Measurements from ENCODE around the gene CTLA4.

Gene CTLA4

GRCh38 chr2:203842373-203842772, 25.2 kb upstream of the CTLA4 start:
- Histone ChIP-seq H3K27me3 (ENCODE audit: insufficient read depth, insufficient read length) (no peaks in the 10 kb centered on the region), H3K9me3 (ENCODE audit: insufficient read depth, low read length) (no peaks in the 10 kb centered on the region), H3K9ac (ENCODE audit: insufficient read length, low read depth) (no peak overlapping the region), H3K36me3 (ENCODE audit: insufficient read depth, insufficient read length, low read length) (no peaks in the 10 kb centered on the region), H3K4me1 (ENCODE audit: insufficient read depth, insufficient read length) (no peaks in the 10 kb centered on the region), H3K4me3 (ENCODE audit: insufficient read length, low read depth) (no peak overlapping the region)
- TF ChIP-seq ZNF274 (IDR thresholded peaks at IDR 0.05; ENCODE audit: low read depth, low read length) (no peak), SUZ12 (IDR thresholded peaks at IDR 0.05; ENCODE audit: extremely low read depth, insufficient read depth, insufficient read length) (no peak), YY1 (IDR thresholded peaks at IDR 0.05; ENCODE audit: insufficient read depth, insufficient read length) (no peak)
- DNase-seq (ENCODE audit: low read depth, low spot score), result no peak

- Histone ChIP-seq H3K27me3 (ENCODE audit: insufficient read depth, insufficient read length) (no peaks in the 10 kb centered on the region), H3K9me3 (ENCODE audit: insufficient read depth, low read length) (no peaks in the 10 kb centered on the region), H3K4me1 (ENCODE audit: insufficient read depth, insufficient read length) (no peaks in the 10 kb centered on the region), H3K9ac (ENCODE audit: insufficient read length, low read depth) (no peak overlapping the region), H3K36me3 (ENCODE audit: insufficient read depth, insufficient read length, low read length) (no peaks in the 10 kb centered on the region), H3K4me3 (ENCODE audit: insufficient read length, low read depth) (no peak overlapping the region)
- TF ChIP-seq SUZ12 (IDR thresholded peaks at IDR 0.05; ENCODE audit: extremely low read depth, insufficient read depth, insufficient read length), result no peak
- TF ChIP-seq ZNF274 (IDR thresholded peaks at IDR 0.05; ENCODE audit: low read depth, low read length), result no peak
- TF ChIP-seq YY1 (IDR thresholded peaks at IDR 0.05; ENCODE audit: insufficient read depth, insufficient read length), result no peak
- DNase-seq (ENCODE audit: low read depth, low spot score), result no peak
Measured at GRCh38 chr2:203846490-203847105, 21.0 kb upstream of the CTLA4 start.

- no peak for DNase-seq (ENCODE audit: low read depth, low spot score)
- Histone ChIP-seq H3K36me3 (ENCODE audit: insufficient read depth, insufficient read length, low read length) (no peaks in the 10 kb centered on the region), H3K9ac (ENCODE audit: insufficient read length, low read depth) (no peak overlapping the region), H3K4me1 (ENCODE audit: insufficient read depth, insufficient read length) (no peaks in the 10 kb centered on the region), H3K9me3 (ENCODE audit: insufficient read depth, low read length) (no peaks in the 10 kb centered on the region), H3K4me3 (ENCODE audit: insufficient read length, low read depth) (no peak overlapping the region), H3K27me3 (ENCODE audit: insufficient read depth, insufficient read length) (no peaks in the 10 kb centered on the region)
- TF ChIP-seq SUZ12 (IDR thresholded peaks at IDR 0.05; ENCODE audit: extremely low read depth, insufficient read depth, insufficient read length) (no peak), ZNF274 (IDR thresholded peaks at IDR 0.05; ENCODE audit: low read depth, low read length) (no peak), YY1 (IDR thresholded peaks at IDR 0.05; ENCODE audit: insufficient read depth, insufficient read length) (no peak)
Measured at GRCh38 chr2:203849010-203849409, 18.6 kb upstream of the CTLA4 start.

GRCh38 chr2:203852760-203853159, 14.8 kb upstream of the CTLA4 start:
- no peak for DNase-seq (ENCODE audit: low read depth, low spot score)
- Histone ChIP-seq H3K36me3 (ENCODE audit: insufficient read depth, insufficient read length, low read length) (no peaks in the 10 kb centered on the region), H3K9ac (ENCODE audit: insufficient read length, low read depth) (no peak overlapping the region), H3K27me3 (ENCODE audit: insufficient read depth, insufficient read length) (no peaks in the 10 kb centered on the region), H3K4me1 (ENCODE audit: insufficient read depth, insufficient read length) (no peaks in the 10 kb centered on the region), H3K4me3 (ENCODE audit: insufficient read length, low read depth) (no peak overlapping the region), H3K9me3 (ENCODE audit: insufficient read depth, low read length) (no peaks in the 10 kb centered on the region)
- TF ChIP-seq YY1 (IDR thresholded peaks at IDR 0.05; ENCODE audit: insufficient read depth, insufficient read length) (no peak), ZNF274 (IDR thresholded peaks at IDR 0.05; ENCODE audit: low read depth, low read length) (no peak), SUZ12 (IDR thresholded peaks at IDR 0.05; ENCODE audit: extremely low read depth, insufficient read depth, insufficient read length) (no peak)

GRCh38 chr2:203853271-203853670, 14.3 kb upstream of the CTLA4 start:
- no peak for TF ChIP-seq ZNF274 (IDR thresholded peaks at IDR 0.05; ENCODE audit: low read depth, low read length)
- TF ChIP-seq SUZ12 (IDR thresholded peaks at IDR 0.05; ENCODE audit: extremely low read depth, insufficient read depth, insufficient read length), result no peak
- no peak for TF ChIP-seq YY1 (IDR thresholded peaks at IDR 0.05; ENCODE audit: insufficient read depth, insufficient read length)
- DNase-seq (ENCODE audit: low read depth, low spot score), result no peak
- H3K4me1 ChIP-seq (ENCODE audit: insufficient read depth, insufficient read length), result no peaks in the 10 kb centered on the region
- H3K27me3 ChIP-seq (ENCODE audit: insufficient read depth, insufficient read length), result no peaks in the 10 kb centered on the region
- no peak overlapping the region for H3K4me3 ChIP-seq (ENCODE audit: insufficient read length, low read depth)
- H3K36me3 ChIP-seq (ENCODE audit: insufficient read depth, insufficient read length, low read length), result no peaks in the 10 kb centered on the region
- H3K9ac ChIP-seq (ENCODE audit: insufficient read length, low read depth), result no peak overlapping the region
- H3K9me3 ChIP-seq (ENCODE audit: insufficient read depth, low read length), result no peaks in the 10 kb centered on the region

GRCh38 chr2:203853722-203854121, 13.8 kb upstream of the CTLA4 start:
- H3K9ac ChIP-seq (ENCODE audit: insufficient read length, low read depth), result no peak overlapping the region
- no peak for DNase-seq (ENCODE audit: low read depth, low spot score)
- no peak for TF ChIP-seq ZNF274 (IDR thresholded peaks at IDR 0.05; ENCODE audit: low read depth, low read length)
- no peak for TF ChIP-seq YY1 (IDR thresholded peaks at IDR 0.05; ENCODE audit: insufficient read depth, insufficient read length)
- no peak for TF ChIP-seq SUZ12 (IDR thresholded peaks at IDR 0.05; ENCODE audit: extremely low read depth, insufficient read depth, insufficient read length)
- no peaks in the 10 kb centered on the region for H3K9me3 ChIP-seq (ENCODE audit: insufficient read depth, low read length)
- no peaks in the 10 kb centered on the region for H3K36me3 ChIP-seq (ENCODE audit: insufficient read depth, insufficient read length, low read length)
- H3K27me3 ChIP-seq (ENCODE audit: insufficient read depth, insufficient read length), result no peaks in the 10 kb centered on the region
- no peak overlapping the region for H3K4me3 ChIP-seq (ENCODE audit: insufficient read length, low read depth)
- H3K4me1 ChIP-seq (ENCODE audit: insufficient read depth, insufficient read length), result no peaks in the 10 kb centered on the region

GRCh38 chr2:203855274-203855673, 12.3 kb upstream of the CTLA4 start:
- no peak for DNase-seq (ENCODE audit: low read depth, low spot score)
- Histone ChIP-seq H3K4me1 (ENCODE audit: insufficient read depth, insufficient read length) (no peaks in the 10 kb centered on the region), H3K36me3 (ENCODE audit: insufficient read depth, insufficient read length, low read length) (no peaks in the 10 kb centered on the region), H3K9me3 (ENCODE audit: insufficient read depth, low read length) (no peaks in the 10 kb centered on the region), H3K27me3 (ENCODE audit: insufficient read depth, insufficient read length) (no peaks in the 10 kb centered on the region), H3K9ac (ENCODE audit: insufficient read length, low read depth) (no peak overlapping the region), H3K4me3 (ENCODE audit: insufficient read length, low read depth) (no peak overlapping the region)
- TF ChIP-seq ZNF274 (IDR thresholded peaks at IDR 0.05; ENCODE audit: low read depth, low read length) (no peak), SUZ12 (IDR thresholded peaks at IDR 0.05; ENCODE audit: extremely low read depth, insufficient read depth, insufficient read length) (no peak), YY1 (IDR thresholded peaks at IDR 0.05; ENCODE audit: insufficient read depth, insufficient read length) (no peak)
